Lower leg skin (tissue), 4 donors: ENCODE measurements around the gene ABCF3. TPM values are rescaled to one million over a fixed set of nuclear protein-coding genes. Genes with fewer than 3 reads are reported as not detected.

Experiments
- DNase-seq, 2 donors: peaks; one replicate each; pipeline ENCODE4 v3.0.0-alpha.2; 2019; ENCODE audit warnings: low spot score in 2 of 2
- H3K4me3 ChIP-seq: fragments of 200-600 bp; sonication (generic); 2 replicates; pipeline ENCODE4 v1.5.1; 2017; ENCODE audit warnings: mild to moderate bottlenecking, low read depth; ENCODE audit not compliant: poor library complexity, severe bottlenecking
- CTCF ChIP-seq, 3 donors: fragments of 450-650 bp; IDR thresholded peaks; one replicate each; pipeline ENCODE4 v1.5.1; 2016; ENCODE audit warnings: antibody characterized with exemption in 3 of 3, mild to moderate bottlenecking in 3 of 3, moderate library complexity in 2 of 3
- POLR2A ChIP-seq, 2 donors: fragments of 450-650 bp; IDR thresholded peaks; one replicate each; pipeline ENCODE4 v1.6.1; 2016 to 2017; ENCODE audit warnings: antibody characterized with exemption in 2 of 2, mild to moderate bottlenecking in 1 of 2, moderate library complexity in 1 of 2
- WGBS, 2 donors: methylation state at CpG; one replicate each; pipeline ENCODE4 v1.1.5; 2018; 5-methylcytosine and 5-hydroxymethylcytosine counted together
- intact Hi-C: fragments of 100-400 bp; cut with DNase I; formaldehyde crosslinking; loops from one replicate; pipeline ENCODE4 v1.15.0; 2023; ENCODE audit warnings: low total_unique reads
- total RNA-seq, 4 donors: library from RNA; depleted of rRNA; stranded (reverse); fragments of >200 nt; gene quantifications; one replicate each; pipeline ENCODE4 v1.1.0, GENCODE V29; 2016

Gene ABCF3
- total RNA-seq, 4 donors from 2014 or later: 47.6 to 62.9 (median 53.6) TPM

- TF ChIP-seq POLR2A (IDR thresholded peaks at IDR 0.05) (no peak), CTCF (IDR thresholded peaks at IDR 0.05) (no peak)
- H3K4me3 ChIP-seq: no peak overlapping the region
- WGBS, 2 donors: 94 to 97% methylated on average over 18 of the region's 18 CpGs
- intact Hi-C loops: no loop called here
- no peak for DNase-seq
Measured at GRCh38 chr3:184184546-184185230, 1.3 kb upstream of the ABCF3 start.

DNA sequence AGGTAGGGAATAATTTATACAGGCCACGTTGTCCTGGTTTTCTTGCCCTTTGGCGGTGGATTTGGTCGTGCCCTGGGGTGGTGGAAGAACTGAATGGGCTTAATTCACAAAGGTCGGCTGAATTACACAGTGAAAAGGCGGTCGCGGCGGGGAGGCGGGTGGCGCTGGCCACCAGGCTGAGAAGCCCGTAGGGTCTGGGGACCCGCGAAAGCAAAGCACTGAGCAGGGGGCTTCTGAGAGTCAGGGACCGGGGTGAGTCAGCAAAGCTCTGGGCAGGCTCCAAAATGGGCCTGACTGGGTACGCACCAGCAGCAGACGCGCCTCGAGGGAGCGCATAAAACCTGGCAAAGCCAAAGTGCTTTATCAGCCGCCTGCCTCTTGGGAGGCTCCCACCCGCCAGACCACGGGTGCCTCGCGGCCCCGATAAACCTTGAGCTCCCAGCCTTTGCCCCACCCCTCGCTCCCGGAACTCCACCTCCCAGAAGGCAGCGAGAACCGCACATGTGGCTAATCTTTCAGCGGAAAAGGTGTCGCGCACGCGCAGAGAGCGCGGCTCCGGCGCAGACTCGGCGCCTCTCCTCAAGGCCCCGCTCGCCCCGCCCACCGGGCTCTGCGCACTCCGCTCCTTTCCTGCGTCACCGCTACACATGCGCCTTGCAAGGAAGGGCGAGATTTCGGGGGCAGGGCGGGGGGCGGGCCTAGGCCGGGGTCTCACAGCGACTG, 377 bp upstream of the ABCF3 start:
- 2% methylated on average over 50 to 51 of the region's 55 CpGs for WGBS, 2 donors
- peak; percentile 99 to 100 for DNase-seq
- H3K4me3 ChIP-seq: peak overlapping the region; percentile 77
- intact Hi-C loops: no loop called here
- TF ChIP-seq CTCF (IDR thresholded peaks at IDR 0.05): no peak
- no peak for TF ChIP-seq POLR2A (IDR thresholded peaks at IDR 0.05)

- TF ChIP-seq POLR2A (IDR thresholded peaks at IDR 0.05): no peak
- TF ChIP-seq CTCF (IDR thresholded peaks at IDR 0.05): no peak
- DNase-seq: no peak
- WGBS, 2 donors: 4 to 15% methylated on average over 3 of the region's 3 CpGs
- intact Hi-C loops: no loop called here
- peak overlapping the region; percentile 77 for H3K4me3 ChIP-seq
Measured at GRCh38 chr3:184186902-184187207, 856 bp downstream of the ABCF3 start.

- no peak for DNase-seq
- no peak overlapping the region for H3K4me3 ChIP-seq
- WGBS, 2 donors: 79% methylated on average over 17 of the region's 17 CpGs
- intact Hi-C loops: no loop called here
- TF ChIP-seq CTCF (IDR thresholded peaks at IDR 0.05): no peak
- TF ChIP-seq POLR2A (IDR thresholded peaks at IDR 0.05): no peak
Measured at GRCh38 chr3:184188080-184188479, 2.1 kb downstream of the ABCF3 start.

GRCh38 chr3:184189421-184189820, 3.4 kb downstream of the ABCF3 start:
- TF ChIP-seq POLR2A (IDR thresholded peaks at IDR 0.05): no peak
- no peak for TF ChIP-seq CTCF (IDR thresholded peaks at IDR 0.05)
- H3K4me3 ChIP-seq: no peak overlapping the region
- intact Hi-C loops: no loop called here
- 91 to 95% methylated on average over 13 of the region's 13 CpGs for WGBS, 2 donors
- DNase-seq: no peak
